Caco-2 (cell line): ENCODE data around the gene ANXA2. TPM values are rescaled to one million over a fixed set of nuclear protein-coding genes. Genes with fewer than 3 reads are reported as not detected.
A peak's percentile ranks its signal among the peaks of the same experiment; 100 is the strongest.

ENCODE experiments used
- BruUV-seq: library from RNA; stranded (reverse); fragments of 400-500 nt; replicated peaks from 2 replicates; lab custom pipeline; 2021; lab: Mats Ljungman, UMichigan
- CTCF ChIA-PET: fragments of 300-600 bp; sonication (Branson Sonifier 250); formaldehyde crosslinking; loops from one replicate; lab custom pipeline; 2022; ENCODE audit warnings: antibody characterized with exemption; lab: Charles Lee
- POLR2A ChIA-PET: fragments of 300-600 bp; sonication (Branson Sonifier 250); formaldehyde crosslinking; loops from one replicate; lab custom pipeline; 2022; ENCODE audit warnings: antibody characterized with exemption; lab: Charles Lee
- DNase-seq, 2 experiments: peaks; one replicate each; pipeline versions ENCODE4 v3.0.0 to v3.0.0-alpha.2; 2020 to 2022
- H3K27me3 ChIP-seq: replicated peaks from 2 replicates; pipeline ENCODE4 v1.6.0; 2011; ENCODE audit warnings: low read length; ENCODE audit not compliant: control insufficient read depth, insufficient read depth
- H3K36me3 ChIP-seq: 2 replicates; pipeline ENCODE4 v1.5.1; 2011; ENCODE audit warnings: low read length; ENCODE audit not compliant: control insufficient read depth, insufficient read depth
- H3K4me1 ChIP-seq: fragments of 250-450 bp; sonication (Bioruptor Pico); 2 replicates; pipeline ENCODE4 v1.5.1; 2020; ENCODE audit warnings: mild to moderate bottlenecking
- H3K4me3 ChIP-seq: 2 replicates; pipeline ENCODE4 v1.5.1; 2011; ENCODE audit warnings: low read depth, mild to moderate bottlenecking, control low read depth, low read length
- H3K9me3 ChIP-seq: fragments of 250-450 bp; sonication (Bioruptor Pico); 2 replicates; pipeline ENCODE4 v1.5.1; 2020; ENCODE audit warnings: mild to moderate bottlenecking, moderate library complexity
- H3K27ac Mint-ChIP-seq: one replicate; pipeline ENCODE4 v1.8.0; 2022; ENCODE audit warnings: mixed read lengths; ENCODE audit not compliant: unreplicated experiment
- H3K27me3 Mint-ChIP-seq: one replicate; pipeline ENCODE4 v1.8.0; 2022; ENCODE audit warnings: mixed read lengths; ENCODE audit not compliant: insufficient read depth, unreplicated experiment
- H3K36me3 Mint-ChIP-seq: one replicate; pipeline ENCODE4 v1.8.0; 2022; ENCODE audit warnings: mild to moderate bottlenecking, mixed read lengths; ENCODE audit not compliant: insufficient read depth, unreplicated experiment
- H3K4me1 Mint-ChIP-seq: one replicate; pipeline ENCODE4 v1.8.0; 2022; ENCODE audit warnings: low read depth, mixed read lengths; ENCODE audit not compliant: unreplicated experiment
- H3K4me3 Mint-ChIP-seq: one replicate; pipeline ENCODE4 v1.8.0; 2022; ENCODE audit warnings: mild to moderate bottlenecking, moderate library complexity, mixed read lengths; ENCODE audit not compliant: unreplicated experiment
- H3K9me3 Mint-ChIP-seq: one replicate; pipeline ENCODE4 v1.8.0; 2022; ENCODE audit warnings: mixed read lengths; ENCODE audit not compliant: unreplicated experiment
- intact Hi-C: fragments of 100-400 bp; cut with micrococcal nuclease; formaldehyde crosslinking; loops from one replicate; pipeline ENCODE4 v1.10.0; 2022; ENCODE audit not compliant: unreplicated experiment
- total RNA-seq: library from RNA; stranded (reverse); gene quantifications from 2 replicates; pipeline ENCODE4 v1.2.3, GENCODE V29; 2022
- TF ChIP-seq, protein P1 (sequence below), 2 experiments: fragments of 200-600 bp in 1 of 2; IDR thresholded peaks; 1 replicate in 1 of 2; 2 replicates in 1 of 2; pipeline versions ENCODE4 v1.5.1 to v1.8.0; 2011 to 2022; ENCODE audit warnings: antibody characterized with exemption in 1 of 2, control low read depth in 1 of 2, inconsistent platforms in 1 of 2, low read depth in 1 of 2, low read length in 1 of 2, mild to moderate bottlenecking in 1 of 2, moderate library complexity in 1 of 2; ENCODE audit not compliant: insufficient read depth in 1 of 2, severe bottlenecking in 1 of 2, unreplicated experiment in 1 of 2

Gene ANXA2
- total RNA-seq, 1 experiment from 2014 or later = 1,141 TPM

DNA sequence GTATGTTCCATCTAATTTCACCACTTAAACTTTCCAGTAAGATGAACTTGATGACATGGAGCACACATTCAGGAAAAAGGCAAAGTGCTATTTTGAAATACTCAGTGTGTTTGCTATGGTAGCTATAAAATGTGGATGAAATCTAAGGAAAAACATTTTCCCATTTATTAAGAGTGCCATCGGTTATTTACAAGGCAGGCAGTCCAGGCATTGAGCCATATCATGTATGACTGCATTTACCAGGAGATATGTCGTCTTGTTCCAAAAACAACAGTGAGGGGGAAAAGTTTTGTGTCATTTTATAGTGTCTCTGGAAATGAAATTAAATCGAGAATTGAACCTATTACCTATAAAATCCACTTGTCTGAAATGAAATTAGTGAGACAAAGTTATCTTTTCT, 13.7 kb downstream of the ANXA2 start:
- Histone ChIP-seq H3K27me3 (no peaks in the 10 kb centered on the region), H3K4me1 (peaks cover 75% of the 10 kb centered on the region), H3K36me3 (peaks cover 6% of the 10 kb centered on the region), H3K4me3 (no peak overlapping the region), H3K9me3 (no peaks in the 10 kb centered on the region)
- Mint-ChIP-seq H3K4me1 (peaks cover 50% of the 10 kb centered on the region), H3K4me3 (no peak overlapping the region), H3K9me3 (no peaks in the 10 kb centered on the region), H3K27ac (no peak overlapping the region), H3K36me3 (peaks cover 99% of the 10 kb centered on the region), H3K27me3 (no peaks in the 10 kb centered on the region)
- BruUV-seq = no TSS peak
- DNase-seq = no peak
- TF ChIP-seq, protein P1, sequence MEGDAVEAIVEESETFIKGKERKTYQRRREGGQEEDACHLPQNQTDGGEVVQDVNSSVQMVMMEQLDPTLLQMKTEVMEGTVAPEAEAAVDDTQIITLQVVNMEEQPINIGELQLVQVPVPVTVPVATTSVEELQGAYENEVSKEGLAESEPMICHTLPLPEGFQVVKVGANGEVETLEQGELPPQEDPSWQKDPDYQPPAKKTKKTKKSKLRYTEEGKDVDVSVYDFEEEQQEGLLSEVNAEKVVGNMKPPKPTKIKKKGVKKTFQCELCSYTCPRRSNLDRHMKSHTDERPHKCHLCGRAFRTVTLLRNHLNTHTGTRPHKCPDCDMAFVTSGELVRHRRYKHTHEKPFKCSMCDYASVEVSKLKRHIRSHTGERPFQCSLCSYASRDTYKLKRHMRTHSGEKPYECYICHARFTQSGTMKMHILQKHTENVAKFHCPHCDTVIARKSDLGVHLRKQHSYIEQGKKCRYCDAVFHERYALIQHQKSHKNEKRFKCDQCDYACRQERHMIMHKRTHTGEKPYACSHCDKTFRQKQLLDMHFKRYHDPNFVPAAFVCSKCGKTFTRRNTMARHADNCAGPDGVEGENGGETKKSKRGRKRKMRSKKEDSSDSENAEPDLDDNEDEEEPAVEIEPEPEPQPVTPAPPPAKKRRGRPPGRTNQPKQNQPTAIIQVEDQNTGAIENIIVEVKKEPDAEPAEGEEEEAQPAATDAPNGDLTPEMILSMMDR (IDR thresholded peaks at IDR 0.05; ENCODE audit: insufficient read depth in 1 of 2, low read depth in 1 of 2, low read length in 1 of 2, severe bottlenecking in 1 of 2, unreplicated experiment in 1 of 2) = no peak
- POLR2A ChIA-PET = no interaction called here
- CTCF ChIA-PET = no interaction called here
- intact Hi-C loops = no loop called here

DNA sequence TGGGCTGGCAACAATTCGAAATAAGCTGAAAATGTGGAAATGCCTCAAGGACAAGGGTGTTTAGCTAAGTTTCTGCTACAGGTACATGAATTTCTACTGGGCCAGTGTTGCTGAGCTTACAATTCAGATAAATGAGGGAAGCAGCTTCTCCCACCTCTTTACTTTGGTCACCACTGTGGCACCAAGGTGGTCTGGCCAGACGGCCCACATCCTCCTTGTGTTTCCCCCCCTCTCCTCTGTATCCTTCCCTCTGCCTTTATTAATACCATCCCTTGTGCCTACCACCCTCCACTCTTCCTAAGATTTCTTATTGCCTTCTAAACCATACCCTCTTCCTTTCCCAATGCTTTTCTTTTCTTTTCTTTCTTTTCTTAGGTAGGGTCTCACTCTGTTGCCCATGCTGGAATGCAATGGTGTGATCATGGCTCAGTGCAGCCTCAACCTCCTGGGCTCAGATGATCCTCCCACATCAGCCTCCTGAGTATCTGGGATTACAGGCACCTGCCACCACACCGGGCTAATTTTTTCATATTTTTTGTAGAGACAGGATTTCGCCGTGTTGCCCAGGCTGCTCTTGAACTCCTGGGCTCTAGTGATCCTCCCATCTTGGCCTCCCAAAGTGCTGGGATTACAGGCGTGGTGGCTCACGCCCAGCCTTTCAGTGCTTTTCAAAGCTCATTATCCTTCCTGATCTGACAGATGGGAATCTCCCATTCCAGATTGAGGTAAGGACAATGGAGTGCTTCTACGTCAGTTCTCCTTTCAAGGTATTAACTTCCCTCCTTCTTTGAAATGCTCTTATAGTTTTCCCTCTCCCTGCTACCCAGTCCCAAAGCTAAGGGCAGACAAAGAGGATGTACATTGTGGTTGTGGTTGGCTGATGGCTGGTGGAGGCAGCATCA, 14.8 kb downstream of the ANXA2 start:
- Mint-ChIP-seq H3K36me3 (peaks cover 100% of the 10 kb centered on the region), H3K27ac (peak overlapping the region; percentile 89), H3K4me1 (peaks cover 49% of the 10 kb centered on the region), H3K4me3 (no peak overlapping the region), H3K27me3 (no peaks in the 10 kb centered on the region), H3K9me3 (no peaks in the 10 kb centered on the region)
- intact Hi-C loops = no loop called here
- no TSS peak for BruUV-seq
- CTCF ChIA-PET = no interaction called here
- Histone ChIP-seq H3K4me3 (no peak overlapping the region), H3K27me3 (no peaks in the 10 kb centered on the region), H3K4me1 (peaks cover 82% of the 10 kb centered on the region), H3K36me3 (peaks cover 6% of the 10 kb centered on the region), H3K9me3 (no peaks in the 10 kb centered on the region)
- TF ChIP-seq, protein P1 (IDR thresholded peaks at IDR 0.05; ENCODE audit: insufficient read depth in 1 of 2, low read depth in 1 of 2, low read length in 1 of 2, severe bottlenecking in 1 of 2, unreplicated experiment in 1 of 2) = no peak
- POLR2A ChIA-PET = interaction anchor here (1.0 to 1.1 kb wide), 2 partner anchors 10 to 13 kb away, joined by 4 to 7 read pairs; no protein-coding TSS in a partner anchor
- no peak for DNase-seq

GRCh38 chr15:60381148-60381788, 16.5 kb downstream of the ANXA2 start:
- no TSS peak for BruUV-seq
- Histone ChIP-seq H3K4me3 (no peak overlapping the region), H3K36me3 (peaks cover 8% of the 10 kb centered on the region), H3K4me1 (peaks cover 81% of the 10 kb centered on the region), H3K27me3 (no peaks in the 10 kb centered on the region), H3K9me3 (no peaks in the 10 kb centered on the region)
- H3K27ac Mint-ChIP-seq = peak overlapping the region; percentile 89
- H3K4me1 Mint-ChIP-seq = peaks cover 48% of the 10 kb centered on the region
- ChIA-PET CTCF (no interaction called here), POLR2A (interaction anchor here (0.8 to 1.0 kb wide), 2 partner anchors 10 to 12 kb away, joined by 4 to 5 read pairs; no protein-coding TSS in a partner anchor)
- no peak overlapping the region for H3K4me3 Mint-ChIP-seq
- peaks cover 100% of the 10 kb centered on the region for H3K36me3 Mint-ChIP-seq
- TF ChIP-seq, protein P1 (IDR thresholded peaks at IDR 0.05; ENCODE audit: insufficient read depth in 1 of 2, low read depth in 1 of 2, low read length in 1 of 2, severe bottlenecking in 1 of 2, unreplicated experiment in 1 of 2) = no peak
- H3K9me3 Mint-ChIP-seq = no peaks in the 10 kb centered on the region
- H3K27me3 Mint-ChIP-seq = no peaks in the 10 kb centered on the region
- intact Hi-C loops = no loop called here
- no peak for DNase-seq
